IPS DF 19.7 (cell line): ENCODE data around the gene PDIA3.
"Not testable (repeated sequence)": the region's sequence is repeated elsewhere in the genome, so short reads cannot be mapped to it uniquely, and the experiment has no call there.

Experiments
- DNase-seq: peaks from one replicate; pipeline ENCODE4 v3.0.0-alpha.2; 2013; ENCODE audit warnings: low read depth, low spot score

Gene PDIA3

GRCh38 chr15:43746245-43746902, at the start of gene PDIA3:
TSS of gene PDIA3 (plus strand) at chr15:43746438. CDS start at chr15:43746540, 102 bp downstream.
- peak; percentile 71 for DNase-seq

GRCh38 chr15:43702174-43702573, 44.1 kb upstream of the PDIA3 start:
- no peak for DNase-seq

DNA sequence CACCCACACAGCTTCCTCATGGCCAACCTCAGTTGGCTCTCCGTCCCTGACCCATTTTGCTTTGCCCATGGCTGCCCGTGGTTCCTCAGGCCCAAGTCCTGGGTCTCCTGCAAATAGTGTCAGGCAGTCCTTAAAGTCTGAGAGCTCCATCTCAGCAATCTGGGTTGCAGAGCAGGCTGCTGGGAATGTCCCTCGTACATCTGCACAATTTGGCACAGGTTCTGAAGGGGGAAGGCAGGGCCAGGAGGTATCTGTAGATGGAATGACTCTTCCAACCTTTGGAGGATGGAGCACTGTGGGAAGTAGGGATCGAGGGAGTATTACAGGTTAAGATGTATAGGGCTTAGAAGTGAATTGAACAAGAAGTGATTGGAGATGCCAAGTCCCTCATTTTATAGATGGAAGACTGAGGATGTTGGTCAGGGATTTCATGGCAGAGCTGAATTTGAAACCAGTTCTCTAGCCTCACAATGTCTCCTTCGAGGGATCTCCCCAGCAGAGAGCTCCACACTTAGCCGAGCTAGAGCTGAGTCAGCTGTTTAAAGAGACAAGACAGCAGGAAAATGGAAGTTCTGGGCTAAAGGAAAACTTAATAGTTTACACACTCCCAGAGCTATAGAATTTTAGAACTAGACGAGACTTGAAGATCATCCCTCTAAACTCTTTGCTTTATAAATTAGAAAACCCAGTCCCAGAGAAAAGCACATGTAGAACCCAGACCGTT, 43.4 kb upstream of the PDIA3 start:
- DNase-seq: no peak

DNA sequence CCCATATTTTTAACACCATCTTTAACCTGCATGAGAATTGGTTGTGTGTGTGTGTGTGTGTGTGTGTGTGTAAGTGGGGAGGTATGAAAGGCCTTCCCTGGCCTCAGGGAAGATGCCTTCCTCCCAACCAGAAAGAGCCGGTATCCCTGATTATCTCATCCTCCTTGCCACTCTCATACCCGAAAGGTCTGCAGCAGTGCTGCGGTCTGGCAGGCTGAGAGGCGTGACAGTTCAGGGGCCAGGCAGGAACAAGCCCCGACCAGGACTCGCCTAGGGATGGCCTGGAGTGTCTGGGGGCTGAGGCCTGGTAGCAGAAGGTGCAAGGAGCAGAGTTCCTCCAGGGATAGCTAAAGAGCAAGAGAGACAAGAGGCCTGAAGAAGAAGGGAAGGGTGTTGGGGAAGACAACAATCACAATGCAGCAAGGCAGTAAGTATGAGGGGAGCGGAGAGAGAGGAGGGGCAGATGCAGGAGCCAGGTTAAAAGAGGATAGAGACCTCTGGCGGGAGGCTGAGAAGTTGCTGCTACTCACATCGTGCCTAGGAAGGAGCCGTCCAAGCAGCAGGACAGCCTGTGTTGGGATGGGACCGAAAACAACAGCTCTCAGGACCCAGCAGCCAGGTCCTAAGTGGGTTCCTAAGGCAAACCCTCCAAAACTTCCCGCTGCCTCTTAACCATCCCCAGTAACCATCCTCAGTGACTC, 35.7 kb upstream of the PDIA3 start:
- DNase-seq: not testable (repeated sequence)

GRCh38 chr15:43723151-43723550, 23.1 kb upstream of the PDIA3 start:
- no peak for DNase-seq

- DNase-seq: not testable (repeated sequence)
Measured at GRCh38 chr15:43726306-43726705, 19.9 kb upstream of the PDIA3 start.

GRCh38 chr15:43728053-43728725, 18.0 kb upstream of the PDIA3 start:
- not testable (repeated sequence) for DNase-seq

- DNase-seq: no peak
Measured at GRCh38 chr15:43735416-43735815, 10.8 kb upstream of the PDIA3 start.

DNA sequence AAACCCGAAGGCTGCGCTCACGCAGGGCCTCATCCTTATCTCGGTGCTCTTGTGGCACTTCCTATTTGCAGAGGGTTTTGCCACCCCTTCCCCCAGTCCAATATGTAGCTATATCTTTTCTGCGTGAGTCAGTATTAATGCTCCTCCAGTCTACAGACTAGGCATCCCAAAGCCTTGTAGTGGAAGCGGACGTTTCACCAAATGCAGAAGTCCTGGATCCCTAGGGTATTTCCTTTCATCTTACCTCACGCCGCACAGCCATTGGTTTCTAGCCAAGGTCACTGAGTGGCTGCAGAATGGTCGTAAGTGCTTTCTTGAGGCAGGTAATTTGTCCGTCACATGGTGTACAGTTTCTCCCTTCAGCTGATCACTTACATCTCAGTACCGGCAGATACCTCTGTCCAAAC, 668 bp downstream of the PDIA3 start:
- not testable (repeated sequence) for DNase-seq

DNA sequence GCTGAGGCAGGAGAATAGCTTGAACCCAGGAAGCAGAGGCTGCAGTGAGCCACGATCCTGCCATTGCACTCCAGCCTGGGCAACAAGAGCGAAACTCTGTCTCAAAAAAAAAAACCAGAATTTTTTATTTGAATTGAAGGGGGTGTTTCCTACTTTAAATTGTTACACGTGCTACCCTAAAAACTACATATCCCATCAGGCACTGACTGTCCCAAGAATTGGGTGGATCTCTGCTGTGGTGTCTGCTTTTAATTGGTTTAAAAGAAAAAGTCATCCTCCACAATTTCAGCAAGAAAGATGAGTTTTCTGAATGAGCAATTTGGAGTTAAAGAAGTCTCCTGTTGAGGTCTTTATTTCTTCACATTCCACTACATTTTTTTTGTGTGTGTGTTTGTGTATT, 2.1 kb downstream of the PDIA3 start:
- no peak for DNase-seq

DNA sequence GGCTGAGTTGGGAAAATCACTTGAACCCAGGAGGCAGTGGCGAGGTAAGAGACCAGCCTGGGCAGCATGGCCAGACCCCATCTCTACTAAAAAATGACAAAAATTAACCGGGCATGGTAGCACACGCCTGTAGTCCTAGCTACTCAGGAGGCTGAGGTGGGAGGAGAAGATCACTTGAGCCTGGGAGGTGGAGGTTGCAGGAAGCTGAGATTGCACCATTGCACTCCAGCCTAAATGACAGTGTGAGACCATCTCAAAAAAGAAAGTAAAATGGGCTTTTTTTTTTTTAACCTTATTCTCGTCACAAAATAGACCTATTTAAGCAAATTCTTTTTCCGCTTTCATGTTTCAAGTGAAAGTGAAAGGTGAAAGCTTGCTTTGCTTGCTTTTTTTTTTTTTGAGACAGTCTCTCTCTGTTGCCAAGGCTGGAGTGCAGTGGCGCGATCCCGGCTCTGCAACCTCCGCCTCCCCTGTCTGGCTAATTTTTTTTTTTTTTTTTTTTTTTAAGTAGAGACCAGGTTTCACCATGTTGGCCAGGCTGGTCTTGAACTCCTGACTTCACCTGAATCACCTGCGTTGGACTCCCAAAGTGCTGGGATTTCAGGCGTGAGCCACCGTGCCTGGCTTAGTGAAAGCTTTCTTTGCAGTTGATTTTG, 3.6 kb downstream of the PDIA3 start:
- no peak for DNase-seq

- DNase-seq: no peak
Measured at GRCh38 chr15:43751885-43752284, 5.6 kb downstream of the PDIA3 start.

DNA sequence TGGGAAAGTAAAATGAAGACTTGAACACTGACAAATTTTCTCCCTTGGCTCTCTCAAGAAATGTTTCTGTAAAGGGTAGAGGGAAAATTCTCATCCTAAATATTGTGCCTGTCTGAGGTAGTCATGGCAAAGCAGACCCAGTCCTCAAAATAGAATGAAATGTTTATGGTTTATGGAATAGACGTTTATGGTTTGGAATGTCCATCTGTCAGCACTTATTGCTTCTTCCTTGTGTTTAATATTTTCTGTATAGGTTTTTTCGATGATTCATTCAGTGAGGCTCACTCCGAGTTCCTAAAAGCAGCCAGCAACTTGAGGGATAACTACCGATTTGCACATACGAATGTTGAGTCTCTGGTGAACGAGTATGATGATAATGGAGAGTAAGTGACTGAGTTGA, 16.6 kb downstream of the PDIA3 start:
- no peak for DNase-seq

DNA sequence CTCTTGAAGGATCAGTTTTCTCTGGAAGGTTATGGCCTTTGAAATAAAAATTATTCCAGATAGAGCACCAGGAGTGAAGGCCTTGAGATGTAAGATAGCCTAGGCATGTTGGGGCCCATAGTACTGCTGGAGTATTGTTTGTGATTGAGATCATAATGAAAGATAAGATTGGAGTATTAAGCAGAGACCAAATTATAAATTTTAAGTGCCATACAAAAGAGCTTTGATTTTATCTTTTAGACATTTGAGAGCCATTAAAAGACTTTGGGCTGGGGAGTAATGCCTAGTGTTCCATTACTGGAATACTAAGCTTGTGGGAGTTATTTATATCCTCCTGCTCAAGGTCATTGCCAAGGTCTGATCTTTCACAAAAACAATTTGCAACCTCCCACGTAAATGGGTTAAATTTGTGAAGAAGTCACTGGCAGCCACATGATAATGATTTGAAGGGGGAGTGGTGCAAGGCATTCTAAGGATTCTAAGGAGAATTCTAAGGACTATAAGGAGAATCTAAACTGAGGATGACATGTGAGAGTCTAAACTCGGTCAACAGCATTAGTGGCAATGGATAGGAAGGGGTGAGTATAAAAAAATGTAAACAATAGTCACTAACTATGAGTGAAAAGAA, 17.7 kb downstream of the PDIA3 start:
- no peak for DNase-seq

- DNase-seq: no peak
Measured at GRCh38 chr15:43769584-43770228, 23.5 kb downstream of the PDIA3 start.

DNA sequence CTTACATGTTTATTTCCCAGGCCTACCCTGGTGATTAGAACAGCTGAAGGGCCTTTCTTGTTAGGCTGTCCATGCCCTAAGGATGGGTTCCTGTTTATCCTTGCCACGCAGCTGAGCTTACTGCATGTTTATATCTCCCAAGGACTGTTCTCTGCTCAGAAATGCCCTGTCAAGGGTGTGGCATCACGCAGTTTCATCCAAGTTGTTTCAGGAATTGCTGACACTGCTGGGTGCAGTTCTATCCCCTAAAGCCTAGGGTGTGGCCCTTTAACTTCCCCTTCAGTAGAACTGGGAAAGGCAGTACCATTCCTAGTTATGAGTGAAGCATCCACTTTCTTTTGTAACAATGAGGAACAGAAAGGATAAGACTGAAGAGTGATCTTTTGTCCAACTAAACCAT, 25.6 kb downstream of the PDIA3 start:
- no peak for DNase-seq

- no peak for DNase-seq
Measured at GRCh38 chr15:43772624-43773023, 26.4 kb downstream of the PDIA3 start.

- DNase-seq: no peak
Measured at GRCh38 chr15:43774062-43774461, 27.8 kb downstream of the PDIA3 start.

GRCh38 chr15:43775411-43775965, 29.2 kb downstream of the PDIA3 start:
- DNase-seq: no peak

- no peak for DNase-seq
Measured at GRCh38 chr15:43776101-43776717, 30.0 kb downstream of the PDIA3 start.
